ENCODE data around the gene PPM1G.
"Not testable (repeated sequence)": the region's sequence is repeated elsewhere in the genome, so short reads cannot be mapped to it uniquely, and the experiment has no call there.

The PPM1G gene

DNA sequence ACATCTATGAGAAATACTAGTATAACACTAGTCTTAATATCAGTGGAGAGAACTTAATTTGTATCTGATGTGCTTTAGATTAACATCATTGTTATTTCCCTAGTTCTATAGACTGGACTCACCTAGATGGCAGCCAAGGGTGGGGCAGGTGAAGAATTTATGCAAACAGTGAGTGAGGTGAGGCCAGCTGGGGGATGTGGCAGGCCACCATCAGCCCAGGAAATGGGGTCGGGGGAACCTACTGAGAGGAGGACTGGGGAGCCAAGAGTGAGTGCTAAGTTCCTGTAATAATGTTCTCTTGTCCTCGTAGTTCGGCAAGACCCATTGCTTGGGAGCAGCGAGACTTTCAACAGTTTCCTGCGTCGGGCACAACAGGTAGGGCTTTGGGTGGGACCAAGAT is 36.5 kb downstream of the PPM1G start:
- DNase-seq, result no peak

DNA sequence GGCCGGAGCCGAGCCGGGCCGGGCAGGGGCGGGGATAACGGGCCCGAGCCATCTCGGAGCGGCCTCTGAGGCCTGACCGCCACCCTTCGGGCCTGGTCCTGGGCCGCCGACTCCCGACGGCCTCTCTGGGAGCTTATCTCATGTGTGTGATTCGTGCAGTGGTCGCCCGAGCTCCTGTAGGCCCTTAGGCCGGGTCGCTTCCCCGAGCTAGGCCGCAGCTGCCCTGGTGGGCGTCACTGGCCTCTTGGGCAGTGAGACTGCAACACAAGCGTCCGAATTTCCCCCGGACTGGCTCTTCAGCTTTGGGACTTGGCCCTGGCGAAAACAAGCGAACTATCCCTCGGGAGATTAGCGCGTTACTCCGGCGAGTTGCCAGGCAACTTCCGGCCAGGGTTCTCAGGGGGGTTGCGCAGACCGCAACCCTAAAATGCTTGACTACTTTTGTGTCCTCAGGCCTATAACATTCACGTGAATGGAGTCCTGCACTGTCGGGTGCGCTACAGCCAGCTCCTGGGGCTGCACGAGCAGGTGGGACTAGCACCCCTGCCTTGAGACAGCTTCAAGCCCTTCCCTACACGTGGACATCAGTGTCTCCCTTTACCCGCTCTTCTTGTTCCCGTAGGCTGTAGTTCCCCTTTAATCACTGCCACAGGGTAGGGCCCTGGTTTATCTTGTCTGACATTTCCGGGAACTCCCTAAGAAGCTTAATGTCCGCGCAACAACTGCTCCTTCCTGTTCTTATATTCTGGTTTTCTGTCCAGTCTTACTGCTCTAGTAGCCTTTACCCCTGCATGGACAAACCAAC is 38.4 kb downstream of the PPM1G start:
- peak; percentile 77 for DNase-seq

DNA sequence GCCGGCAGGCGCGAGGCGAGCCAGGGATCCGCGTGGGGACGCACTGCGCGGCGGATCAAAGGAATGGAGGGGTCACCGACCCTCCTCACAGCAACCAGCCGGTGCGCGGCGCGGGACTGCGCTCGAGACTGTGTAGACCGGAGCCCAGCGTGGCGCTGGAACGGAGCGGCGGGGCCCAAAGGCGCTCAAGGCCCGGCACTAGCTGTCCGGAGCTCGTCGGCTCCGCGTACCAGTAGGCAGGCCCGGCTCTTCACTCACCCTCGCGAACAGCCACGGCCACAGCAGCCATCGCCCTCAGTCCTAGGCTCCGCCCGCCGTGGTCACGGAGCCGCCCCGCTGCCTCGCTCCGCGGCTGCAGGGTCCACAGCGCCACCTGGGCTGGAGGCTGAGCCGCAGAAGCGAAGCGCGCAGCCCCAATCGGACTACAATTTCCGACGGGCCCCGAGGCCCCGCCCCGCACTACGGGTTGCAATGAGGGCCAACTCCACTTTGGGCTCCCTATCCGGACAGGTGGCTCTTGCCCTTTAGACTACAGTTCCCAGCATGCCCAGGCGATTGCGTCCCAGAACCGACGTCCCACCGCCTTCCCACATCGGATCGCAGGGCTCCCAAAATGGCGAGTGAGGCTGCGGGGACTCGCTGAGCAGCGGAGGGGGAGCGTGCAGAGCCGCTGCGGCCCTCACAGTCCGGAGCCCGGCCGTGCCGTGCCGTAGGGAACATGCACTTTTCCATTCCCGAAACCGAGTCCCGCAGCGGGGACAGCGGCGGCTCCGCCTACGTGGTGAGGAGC is 39.2 kb downstream of the PPM1G start, which contains the start of the genes EIF2B4 and SNX17:
EIF2B4 (minus strand) TSS at position 313 of the 790 bp plus-strand sequence; CDS start at position 289, 24 bp downstream.
SNX17 (plus strand) TSS at position 591 of the 790 bp plus-strand sequence; CDS start at position 719, 128 bp downstream.
- DNase-seq, result peak; percentile 99

GRCh38 chr2:27369471-27370025 is 39.8 kb downstream of the PPM1G start:
- peak; percentile 84 for DNase-seq

DNA sequence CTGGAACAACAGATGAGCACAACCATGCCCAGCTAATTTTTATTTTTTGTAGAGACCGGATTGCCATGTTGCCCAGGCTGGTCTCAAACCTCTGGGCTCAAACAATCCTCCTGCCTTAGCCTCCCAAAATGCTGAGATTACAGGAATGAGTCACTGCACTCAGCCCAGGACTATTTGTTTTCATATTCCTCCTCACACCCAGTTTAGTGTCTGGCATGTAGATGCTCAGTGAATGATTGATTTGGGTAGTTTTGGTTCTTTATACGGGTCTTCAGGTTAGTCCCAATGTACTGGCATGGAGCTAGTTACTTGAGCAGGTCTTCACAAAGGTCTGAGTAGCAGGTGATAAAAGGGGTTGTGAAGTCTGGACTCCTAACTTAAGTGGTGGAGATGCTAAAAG is 45.5 kb downstream of the PPM1G start:
- DNase-seq, result no peak

GRCh38 chr2:27362678-27363420 is 46.5 kb downstream of the PPM1G start:
- no peak for DNase-seq

GRCh38 chr2:27356382-27357181 is 52.8 kb downstream of the PPM1G start, which contains the start of gene GTF3C2:
GTF3C2 (minus strand) TSS chr2:27356764; CDS start chr2:27343554, 13,210 bp downstream.
- DNase-seq, result peak; percentile 100

DNA sequence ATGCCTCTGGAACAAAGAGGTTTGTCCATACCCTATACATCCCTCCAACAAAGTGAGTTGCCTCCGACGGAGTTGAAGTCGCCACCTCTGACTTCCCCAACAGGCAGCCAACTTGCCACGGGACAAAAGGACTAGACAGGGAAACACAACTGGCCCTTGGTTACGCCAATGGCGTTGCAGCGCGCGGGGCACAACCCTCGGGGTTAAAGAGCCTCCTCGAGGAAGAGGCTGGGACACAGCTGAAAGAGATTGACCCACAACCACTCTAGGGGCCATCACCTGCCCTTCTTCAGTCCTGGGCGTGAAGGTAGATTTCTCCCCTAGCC is 53.4 kb downstream of the PPM1G start:
- peak; percentile 86 for DNase-seq

DNA sequence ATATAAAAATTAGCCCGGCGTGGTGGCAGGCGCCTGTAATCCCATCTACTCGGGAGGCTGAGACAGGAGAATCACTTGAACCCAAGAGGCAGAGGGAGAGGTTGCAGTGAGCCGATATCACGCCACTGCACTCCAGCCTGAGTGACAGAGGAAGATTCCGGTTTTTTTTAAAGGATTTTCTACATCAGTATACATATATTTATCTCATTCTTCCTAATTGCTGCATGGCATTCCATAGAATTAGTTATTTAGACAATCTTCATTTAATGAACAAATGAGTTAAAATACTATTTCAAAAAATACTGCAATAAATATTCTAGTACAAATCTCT is 54.8 kb downstream of the PPM1G start:
- DNase-seq, result no peak

DNA sequence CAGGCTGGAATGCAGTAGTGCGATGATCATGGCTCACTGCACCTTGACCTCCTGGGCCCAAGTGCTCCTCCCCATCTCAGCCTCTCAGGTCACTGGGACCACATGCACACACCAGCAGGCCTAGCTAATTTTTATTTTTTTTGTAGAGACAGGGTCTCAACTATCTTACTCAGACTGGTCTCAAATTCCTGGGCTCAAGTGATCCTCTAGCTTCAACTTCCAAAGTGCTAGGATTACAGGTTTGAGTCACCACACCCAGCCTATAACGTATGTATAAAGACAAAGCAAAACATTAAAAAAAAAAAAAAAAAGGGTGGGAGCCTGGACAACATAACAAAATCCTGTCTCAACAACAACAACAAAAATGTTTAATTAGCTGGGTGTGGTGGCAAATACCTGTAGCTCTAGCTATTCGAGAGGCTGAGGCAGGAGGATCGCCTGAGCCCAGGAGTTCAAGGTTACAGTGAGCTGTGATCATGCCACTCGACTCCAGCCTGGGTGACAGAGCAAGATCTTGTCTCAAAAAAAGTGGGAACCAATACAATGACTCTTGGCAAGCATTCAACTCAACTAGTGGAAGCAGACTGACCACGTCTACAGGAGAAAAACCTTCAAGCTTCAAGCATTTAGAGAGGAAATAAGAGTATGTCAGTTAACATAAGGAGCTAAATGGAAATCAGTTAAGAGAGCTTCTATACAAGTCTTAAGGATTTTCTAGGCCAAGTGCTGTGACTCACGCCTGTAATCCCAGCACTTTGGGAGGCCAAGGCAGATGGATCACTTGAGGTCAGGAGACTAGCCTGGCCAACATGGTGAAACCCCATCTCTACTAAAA is 55.4 kb downstream of the PPM1G start:
- DNase-seq, result peak; percentile 51

- not testable (repeated sequence) for DNase-seq
Observed at GRCh38 chr2:27353386-27353761, 56.0 kb downstream of the PPM1G start.

GRCh38 chr2:27351802-27352598 is 57.4 kb downstream of the PPM1G start:
- DNase-seq, result no peak

- no peak for DNase-seq
Observed at GRCh38 chr2:27350106-27350693, 59.2 kb downstream of the PPM1G start.

- DNase-seq, result peak; percentile 71
Observed at GRCh38 chr2:27347641-27348040, 61.8 kb downstream of the PPM1G start.

GRCh38 chr2:27336173-27336572 is 73.2 kb downstream of the PPM1G start:
- no peak for DNase-seq

GRCh38 chr2:27335311-27335710 is 74.1 kb downstream of the PPM1G start:
- DNase-seq, result no peak

Measured in NCI-H82 (cell line).